ENCODE measurements around the gene ARL4D.

DNA sequence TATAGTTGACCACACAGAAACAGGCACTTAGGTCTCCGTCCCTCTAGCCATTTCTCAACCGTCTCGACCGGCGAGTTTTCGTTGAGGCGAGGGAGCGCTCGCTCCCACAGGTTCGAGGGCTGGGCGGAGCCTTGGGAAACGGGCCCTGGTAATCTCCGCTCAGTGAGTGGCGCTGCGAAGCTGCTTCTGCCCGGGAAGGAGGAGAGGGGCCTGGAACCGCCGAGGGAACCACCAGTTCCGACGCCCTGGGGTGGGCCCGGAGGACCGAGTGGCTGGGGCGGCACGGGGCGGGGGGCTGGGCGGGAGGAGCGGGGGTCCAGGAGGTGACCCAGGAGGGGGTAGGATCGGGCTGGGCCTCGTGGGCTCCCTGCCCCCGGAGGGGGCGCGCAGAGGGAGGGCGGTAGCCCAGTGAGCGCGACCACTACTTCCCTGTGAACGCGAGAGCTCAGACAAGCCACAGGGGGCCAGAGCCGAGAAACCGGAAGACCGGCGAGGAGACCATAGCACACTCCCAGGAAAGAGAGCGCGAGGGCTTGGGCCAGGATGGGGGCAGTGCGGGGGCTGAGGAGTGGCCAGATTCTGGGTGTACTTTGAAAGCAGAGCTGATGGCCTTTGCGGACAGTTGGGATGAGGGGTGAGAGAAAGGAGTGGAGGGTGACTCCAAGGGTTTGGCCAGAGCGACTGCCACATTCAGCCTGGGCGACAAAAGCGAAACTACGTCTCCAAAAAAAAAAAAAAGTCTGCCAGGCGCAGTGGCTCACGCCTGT lies 29.9 kb upstream of the ARL4D start:
- TF ChIP-seq EZH2 (IDR thresholded peaks at IDR 0.05; ENCODE audit: insufficient read depth, low read length), result no peak
- TF ChIP-seq, protein P1, sequence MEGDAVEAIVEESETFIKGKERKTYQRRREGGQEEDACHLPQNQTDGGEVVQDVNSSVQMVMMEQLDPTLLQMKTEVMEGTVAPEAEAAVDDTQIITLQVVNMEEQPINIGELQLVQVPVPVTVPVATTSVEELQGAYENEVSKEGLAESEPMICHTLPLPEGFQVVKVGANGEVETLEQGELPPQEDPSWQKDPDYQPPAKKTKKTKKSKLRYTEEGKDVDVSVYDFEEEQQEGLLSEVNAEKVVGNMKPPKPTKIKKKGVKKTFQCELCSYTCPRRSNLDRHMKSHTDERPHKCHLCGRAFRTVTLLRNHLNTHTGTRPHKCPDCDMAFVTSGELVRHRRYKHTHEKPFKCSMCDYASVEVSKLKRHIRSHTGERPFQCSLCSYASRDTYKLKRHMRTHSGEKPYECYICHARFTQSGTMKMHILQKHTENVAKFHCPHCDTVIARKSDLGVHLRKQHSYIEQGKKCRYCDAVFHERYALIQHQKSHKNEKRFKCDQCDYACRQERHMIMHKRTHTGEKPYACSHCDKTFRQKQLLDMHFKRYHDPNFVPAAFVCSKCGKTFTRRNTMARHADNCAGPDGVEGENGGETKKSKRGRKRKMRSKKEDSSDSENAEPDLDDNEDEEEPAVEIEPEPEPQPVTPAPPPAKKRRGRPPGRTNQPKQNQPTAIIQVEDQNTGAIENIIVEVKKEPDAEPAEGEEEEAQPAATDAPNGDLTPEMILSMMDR (IDR thresholded peaks at IDR 0.05; ENCODE audit: insufficient read depth, low read depth, low read length), result no peak
